ENCODE measurements around the gene ZDHHC8.

The ZDHHC8 gene

GRCh38 chr22:20164863-20165262, 33.3 kb downstream of the ZDHHC8 start:
- DNase-seq, result no peak

GRCh38 chr22:20165421-20165820, 33.8 kb downstream of the ZDHHC8 start:
- DNase-seq, result no peak

DNA sequence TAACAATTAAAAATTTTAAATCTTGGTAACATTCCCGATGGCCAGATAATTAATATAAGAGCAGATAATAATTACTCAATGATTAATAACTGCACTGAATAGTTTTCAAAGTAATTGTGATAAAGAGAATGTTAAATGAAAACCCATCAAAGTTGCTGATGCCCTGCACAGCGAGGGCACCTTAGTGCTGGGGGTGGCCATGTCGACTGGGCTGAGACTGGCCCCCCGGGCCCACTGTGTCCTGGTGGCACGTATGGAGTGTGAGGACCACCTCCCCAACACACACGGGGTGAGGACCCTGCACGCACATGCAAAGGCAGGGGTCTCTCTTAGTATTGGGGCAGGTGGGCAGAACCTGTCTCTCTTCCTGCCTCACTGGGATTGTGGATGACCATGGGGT, 34.3 kb downstream of the ZDHHC8 start:
- no peak for DNase-seq

- DNase-seq, result no peak
Measured at GRCh38 chr22:20166703-20167102, 35.1 kb downstream of the ZDHHC8 start.

DNA sequence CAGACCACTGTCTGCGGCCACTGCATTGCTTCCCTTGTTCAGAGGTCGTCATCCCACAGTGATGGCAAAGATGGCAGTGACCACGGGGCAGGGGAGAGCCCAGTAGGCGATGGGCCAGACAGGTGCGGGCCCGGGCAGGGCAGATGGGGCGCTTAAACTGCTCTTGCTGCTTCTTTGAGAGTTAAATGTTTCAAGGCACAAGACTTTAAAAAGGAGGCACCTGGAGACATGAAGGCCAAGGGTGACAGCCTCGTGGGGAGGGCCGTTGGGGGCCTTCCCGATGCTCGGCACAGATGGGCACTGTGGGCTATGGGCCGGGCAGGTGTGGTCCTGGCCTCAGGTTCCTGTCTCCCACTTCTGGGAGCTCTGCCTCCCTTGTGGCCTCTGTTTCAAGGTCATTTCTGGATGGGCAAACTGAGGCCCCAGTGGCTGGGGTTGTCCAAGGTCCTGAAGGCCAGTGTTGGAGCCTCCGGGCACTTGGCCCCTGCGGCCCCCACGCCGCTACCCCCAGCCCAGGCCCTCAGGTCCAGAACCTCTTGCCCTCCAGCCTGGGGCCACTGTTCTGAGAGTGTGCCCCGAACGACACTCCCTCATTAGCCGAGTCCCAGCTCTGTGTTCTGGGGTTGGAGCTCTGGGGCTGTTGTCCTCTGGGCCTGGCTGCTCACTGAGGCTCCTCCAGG, 36.2 kb downstream of the ZDHHC8 start:
- DNase-seq, result no peak

DNA sequence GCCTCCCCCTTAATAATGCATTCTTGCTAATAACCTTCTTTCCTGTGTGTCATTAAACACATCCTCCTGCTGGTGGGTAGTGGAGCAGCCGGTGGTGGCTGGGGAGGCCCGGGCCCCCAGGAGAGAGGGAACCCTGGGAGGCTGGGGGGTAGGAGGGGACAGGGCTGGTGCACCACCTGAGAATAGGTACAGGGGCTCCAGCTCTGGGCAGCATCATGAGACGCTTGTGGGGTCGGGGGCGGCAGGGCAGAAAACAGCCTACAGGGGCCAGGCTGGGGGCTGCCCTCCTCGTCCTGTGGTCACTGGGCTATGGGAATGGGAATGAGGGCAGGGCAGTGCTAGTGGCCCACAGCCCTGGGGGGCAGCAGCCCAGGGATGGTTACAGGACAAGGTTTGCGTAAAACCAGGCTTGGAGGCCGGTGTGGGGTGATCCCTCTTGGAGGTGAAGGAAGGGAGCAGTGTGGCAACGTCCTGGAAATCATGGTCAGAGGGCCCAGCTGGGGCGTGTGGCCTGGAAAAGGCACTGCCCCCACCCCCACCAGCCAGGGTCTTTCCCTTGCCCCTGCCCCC, 37.7 kb downstream of the ZDHHC8 start:
- no peak for DNase-seq

DNA sequence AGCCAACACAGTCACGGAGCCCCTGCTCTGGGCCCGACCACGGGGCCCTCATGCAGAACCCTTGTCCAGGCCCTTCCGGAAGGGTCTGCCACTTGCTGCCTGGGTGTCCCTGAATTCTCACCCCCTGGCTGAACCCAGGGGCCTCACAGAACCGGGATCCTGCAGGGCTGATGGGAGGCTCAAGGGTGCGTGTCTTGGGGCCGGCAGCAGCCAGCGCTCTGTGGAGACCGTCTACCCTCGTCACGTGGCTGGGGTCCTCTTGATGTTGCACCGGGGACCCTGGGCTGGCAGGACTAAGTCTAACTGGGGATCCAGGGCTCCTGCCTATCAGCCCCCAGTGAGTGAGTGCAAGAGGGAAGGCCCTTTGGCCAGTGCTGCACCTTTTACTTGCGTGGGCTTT, 38.6 kb downstream of the ZDHHC8 start:
- no peak for DNase-seq

GRCh38 chr22:20171288-20172140, 39.9 kb downstream of the ZDHHC8 start:
- DNase-seq, result no peak

GRCh38 chr22:20172141-20172613, 40.6 kb downstream of the ZDHHC8 start:
- DNase-seq, result no peak

- no peak for DNase-seq
Measured at GRCh38 chr22:20173246-20173645, 41.6 kb downstream of the ZDHHC8 start.

DNA sequence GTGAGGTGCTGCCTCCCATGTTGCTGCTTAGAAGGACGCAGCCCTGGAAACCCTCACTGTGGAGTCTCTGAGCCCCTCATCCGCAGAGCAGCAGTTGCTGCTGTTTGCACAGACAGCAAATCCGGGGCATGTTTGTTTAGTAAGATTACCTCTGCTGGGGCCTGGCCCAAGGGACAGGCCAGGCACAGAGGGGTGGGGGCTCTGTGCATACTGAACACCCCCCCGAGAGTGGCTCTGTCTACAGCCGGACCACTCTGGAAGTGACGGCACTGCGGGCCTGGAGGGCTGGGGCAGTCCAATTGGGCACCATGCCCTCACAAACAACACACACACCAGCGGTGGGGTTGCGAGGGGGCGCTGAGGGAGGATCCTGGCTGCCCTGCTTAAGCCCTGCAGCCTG, 42.2 kb downstream of the ZDHHC8 start:
- peak in 1 of 2 experiments; percentile 48 for DNase-seq

DNA sequence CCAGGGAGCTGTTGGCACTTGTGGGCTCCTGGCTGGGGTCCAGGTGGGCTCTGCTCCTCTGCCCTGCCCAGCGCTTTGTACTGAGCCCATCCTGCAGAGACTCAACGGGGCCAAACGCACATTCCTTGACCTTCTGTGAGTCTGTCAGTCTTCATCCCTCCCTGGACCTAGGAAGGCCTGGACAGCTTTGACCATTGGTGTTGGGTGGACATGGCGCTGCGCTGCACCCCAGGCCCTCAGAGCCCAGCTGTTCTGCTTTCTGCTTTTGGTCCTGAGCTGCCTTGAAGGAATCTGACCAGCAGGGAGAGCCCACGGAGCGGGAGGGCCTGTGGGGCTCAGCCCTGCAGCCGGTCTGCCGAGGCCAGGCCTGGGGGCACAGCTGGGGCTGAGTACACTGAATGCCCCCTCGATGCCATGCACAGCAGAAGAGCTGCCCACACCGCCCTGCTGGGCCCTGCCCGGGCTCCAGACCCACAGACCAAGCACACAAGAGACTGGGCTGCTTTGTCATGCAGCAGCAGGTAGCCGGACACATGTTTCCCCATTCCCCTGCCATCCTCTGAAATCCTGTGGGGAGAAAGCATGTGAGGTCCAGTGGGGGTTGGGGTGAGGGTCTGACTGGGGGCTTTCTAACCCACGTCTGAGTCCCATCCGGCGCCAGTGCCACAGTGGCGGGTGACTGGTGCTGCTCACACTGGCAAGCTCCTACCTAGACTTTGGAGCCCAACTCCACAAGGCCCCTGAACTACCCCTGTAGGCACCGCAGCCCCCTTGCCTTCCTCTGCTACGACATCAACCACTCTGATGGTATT, 43.4 kb downstream of the ZDHHC8 start:
- peak in 1 of 2 experiments; percentile 61 for DNase-seq

DNA sequence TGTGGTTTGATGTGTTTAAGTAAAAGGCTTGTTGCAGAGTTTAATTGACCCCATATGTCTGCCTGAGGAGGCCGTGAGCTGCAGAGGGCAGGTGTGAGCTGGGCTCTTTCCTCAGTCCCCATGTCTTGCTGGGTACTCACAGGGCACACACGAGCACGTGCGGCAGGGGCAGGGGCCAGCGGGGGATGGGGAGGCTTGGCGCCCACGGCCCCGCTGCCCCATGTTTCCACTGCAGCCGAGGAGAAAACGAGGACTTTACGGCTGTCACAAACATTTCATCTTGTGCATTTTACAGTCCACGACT, 43.9 kb downstream of the ZDHHC8 start:
- peak in 1 of 2 experiments; percentile 57 for DNase-seq

- peak; percentile 23 to 71 for DNase-seq
Measured at GRCh38 chr22:20176421-20177085, 44.9 kb downstream of the ZDHHC8 start.

GRCh38 chr22:20177217-20177911, 45.8 kb downstream of the ZDHHC8 start:
- DNase-seq, result no peak

DNA sequence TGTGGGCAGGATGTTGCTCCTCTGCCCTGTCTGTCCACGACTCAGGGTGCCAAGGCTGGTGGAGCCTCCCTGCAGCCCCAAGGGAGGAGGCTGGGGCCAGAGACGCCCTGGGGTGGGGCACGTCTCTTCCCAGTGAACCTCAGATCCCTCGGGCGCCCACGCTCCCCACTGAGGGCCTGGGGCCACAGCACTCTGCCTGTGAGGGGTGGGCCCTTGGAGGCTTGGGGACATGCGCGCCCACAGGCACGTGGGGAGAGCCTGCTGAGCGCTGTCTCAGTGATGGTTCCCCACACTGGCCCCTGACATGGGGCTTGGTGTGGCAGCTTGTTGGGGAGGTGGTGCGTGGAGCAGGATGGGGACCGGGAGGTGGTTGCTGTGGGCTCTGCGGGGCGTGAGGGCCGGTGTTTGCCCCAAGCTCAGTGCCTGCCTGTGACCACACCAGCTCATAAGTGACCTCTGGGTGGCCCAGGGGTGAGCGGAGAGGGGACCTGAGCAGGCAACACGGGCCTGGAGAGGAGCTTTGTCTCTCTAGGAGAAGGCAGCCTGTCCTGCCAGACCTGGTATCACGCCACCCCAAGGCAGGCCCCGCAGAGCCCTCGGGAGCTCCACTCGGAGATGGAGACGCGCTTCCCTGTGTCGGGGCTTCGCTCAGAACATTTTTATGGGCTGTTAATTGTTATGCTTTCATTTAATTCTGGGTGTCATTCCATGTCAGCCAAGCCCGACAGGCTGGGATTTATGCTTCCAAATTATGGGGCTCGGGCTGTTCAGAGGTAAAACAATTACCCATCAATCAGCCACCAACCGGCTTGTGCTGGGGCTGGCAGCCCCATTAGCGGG, 46.7 kb downstream of the ZDHHC8 start:
- DNase-seq, result no peak

DNA sequence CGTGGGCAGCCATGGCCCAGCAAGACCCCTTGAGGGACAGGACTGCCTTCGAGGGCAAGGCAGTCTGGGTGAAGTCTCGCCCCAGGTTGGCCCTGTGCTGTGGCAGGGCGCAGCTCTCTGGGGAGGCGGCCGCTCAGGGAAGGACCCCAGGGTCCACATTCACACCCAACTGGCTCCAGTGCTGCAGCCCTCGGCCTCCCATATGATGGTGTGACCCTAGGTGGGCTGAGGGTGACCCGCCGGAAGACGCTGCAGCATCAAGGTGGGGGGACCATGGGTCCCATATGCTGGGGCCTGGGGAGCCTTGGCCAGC, 47.3 kb downstream of the ZDHHC8 start:
- no peak for DNase-seq

DNA sequence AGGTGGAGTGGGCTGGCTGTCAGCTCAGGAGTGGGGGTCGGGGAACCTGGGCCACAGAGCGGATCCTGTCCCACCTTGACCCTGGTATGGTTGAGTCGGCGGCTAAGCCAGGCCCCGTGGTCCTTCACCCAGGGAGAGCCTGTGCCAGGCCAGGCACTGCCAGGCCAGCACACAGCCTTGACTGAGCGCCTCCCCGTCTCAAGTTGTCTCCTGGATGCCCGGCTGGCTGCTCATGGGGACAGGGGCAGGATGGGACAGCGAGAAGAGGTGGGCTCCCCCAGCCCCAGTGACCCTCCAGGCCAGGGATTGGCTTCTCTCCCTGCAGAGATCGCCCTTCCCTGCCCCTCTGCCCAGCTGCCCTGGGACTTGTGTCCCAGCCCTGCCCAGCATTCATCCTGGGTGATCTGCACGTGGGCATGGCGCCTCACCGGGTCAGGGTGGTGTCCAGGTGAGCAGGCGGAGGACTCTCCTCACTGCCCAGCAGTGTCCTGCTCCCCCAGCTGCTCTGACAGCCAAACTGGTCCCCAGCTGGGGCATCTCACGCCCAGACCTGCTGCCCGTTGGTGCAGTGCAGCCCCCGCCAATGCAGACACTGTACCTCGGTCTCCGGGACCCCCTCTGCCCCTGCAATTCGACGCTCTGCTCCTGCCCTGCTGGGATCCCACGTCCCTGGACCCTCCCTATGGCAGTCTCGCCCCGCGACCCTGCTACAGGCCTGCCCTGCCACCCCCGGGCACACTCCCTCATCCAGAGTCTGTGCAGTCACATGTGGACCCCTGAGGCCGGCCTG, 48.0 kb downstream of the ZDHHC8 start:
- no peak for DNase-seq

DNA sequence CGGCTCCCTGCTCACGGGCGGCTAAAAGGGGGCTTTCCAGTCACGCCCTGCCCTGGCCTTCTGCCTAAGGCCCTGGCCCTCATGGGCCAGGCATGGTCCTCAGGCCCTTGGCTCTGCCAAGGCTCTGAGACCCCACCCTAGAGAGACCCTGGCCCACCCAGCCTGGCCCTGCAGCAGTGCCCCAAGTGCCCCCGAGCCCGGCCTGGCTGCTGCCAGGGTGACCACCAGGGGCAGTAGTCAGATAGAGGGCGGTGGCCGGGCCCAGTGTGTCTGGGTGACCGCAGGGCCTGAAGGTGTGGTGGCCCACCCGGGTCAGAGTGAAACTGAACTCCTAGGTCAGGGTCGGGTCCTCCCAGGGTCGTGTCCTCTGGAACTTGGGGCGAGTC, 48.6 kb downstream of the ZDHHC8 start:
- DNase-seq, result no peak

DNA sequence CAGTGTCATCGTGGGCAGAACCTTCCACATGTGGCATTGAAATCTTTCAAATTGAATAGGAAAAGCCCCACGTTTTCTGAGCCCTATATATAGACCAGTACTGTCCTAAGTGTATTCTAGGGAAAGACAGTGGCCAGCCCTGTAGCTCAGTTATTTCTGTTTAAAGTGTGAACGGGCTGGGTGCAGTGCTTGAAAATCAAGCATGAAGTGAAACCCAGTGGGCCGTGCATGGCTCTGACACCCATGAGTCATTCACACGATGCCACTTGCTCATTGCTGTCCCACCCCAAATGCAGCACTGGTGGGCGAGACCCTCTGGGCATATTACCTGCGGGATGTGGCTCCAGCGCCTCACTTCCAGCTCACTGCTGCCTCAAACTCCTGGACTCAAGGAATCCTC, 49.0 kb downstream of the ZDHHC8 start:
- no peak for DNase-seq
